ENCODE results near the gene ZNF790. TPM values are rescaled to one million over a fixed set of nuclear protein-coding genes. Genes with fewer than 3 reads are reported as not detected.

Gene ZNF790
- total and polyA plus RNA-seq, 2 of the 8 experiments (the other 6 are each of a cell fraction or from before 2014, with no cell fraction given) = 1.7 to 7.2 TPM

GRCh38 chr19:36819130-36819630, 19.0 kb downstream of the ZNF790 start:
- no peak overlapping the region for H3K4me2 ChIP-seq (ENCODE audit: insufficient read depth in 1 of 2, low read depth in 2 of 2, low read length in 2 of 2)
- no peak overlapping the region for H4K91ac ChIP-seq (replicated peaks; ENCODE audit: insufficient read length, low read length)
- H3K9ac ChIP-seq (replicated peaks in 1 of 4; ENCODE audit: extremely low read depth in 1 of 4, low read depth in 3 of 4, low read length in 3 of 4) = no peak overlapping the region
- WGBS, 2 experiments (ENCODE audit: extremely low coverage in 1 of 2, insufficient coverage in 1 of 2, insufficient read length in 1 of 2, insufficient replicate concordance in 2 of 2, low coverage in 1 of 2, low lambda C conversion rate in 2 of 2, missing lambda C conversion rate in 1 of 2) = 94% methylated on average over 7 of the region's 7 CpGs; no CpG with 5 or more reads in 1 of the 2 experiments
- no peak overlapping the region for H2BK12ac ChIP-seq (ENCODE audit: low read depth, low read length)
- no peaks in the 10 kb centered on the region for H3K79me2 ChIP-seq (ENCODE audit: control insufficient read depth in 1 of 2, insufficient read depth in 2 of 2, low read length in 2 of 2)
- POLR2A ChIA-PET (ENCODE audit: partially characterized antibody) = interaction anchor here (1.6 kb wide), 1 partner anchor 18 kb away, joined by 6 read pairs; the partner anchor contains the start of gene ZNF790
- H4K8ac ChIP-seq (ENCODE audit: extremely low read depth, insufficient read depth, low read length) = no peak overlapping the region
- no peak for TF ChIP-seq USF2 (IDR thresholded peaks at IDR 0.05; ENCODE audit: low read length)
- peak; percentile 99 for TF ChIP-seq ZNF274 (IDR thresholded peaks at IDR 0.05; ENCODE audit: borderline replicate concordance, extremely low read depth, low read length)
- no peak overlapping the region for H3K27ac ChIP-seq (ENCODE audit: low read depth, low read length)
- H3K27me3 ChIP-seq (replicated peaks in 1 of 4; ENCODE audit: control insufficient read depth in 3 of 4, extremely low read depth in 1 of 4, insufficient read depth in 3 of 4, low read length in 3 of 4) = no peaks in the 10 kb centered on the region
- H2BK120ac ChIP-seq (replicated peaks; ENCODE audit: low read depth, low read length) = no peak overlapping the region
- DNase-seq (ENCODE audit: low read depth in 1 of 2, low spot score in 2 of 2) (no peak), FAIRE-seq (no peak)
- no peak overlapping the region for H3K23ac ChIP-seq (ENCODE audit: insufficient read length)
- H3K36me3 ChIP-seq (ENCODE audit: control insufficient read depth in 2 of 4, insufficient read depth in 4 of 4, low read length in 3 of 4) = peaks cover 3 to 90% (median 38%) of the 10 kb centered on the region in 4 experiments; a peak in 7 of 8 replicates
- H2BK20ac ChIP-seq (ENCODE audit: low read length) = no peak overlapping the region
- H2AK5ac ChIP-seq (ENCODE audit: low read depth, low read length) = no peak overlapping the region
- no peak overlapping the region for H3K4ac ChIP-seq (replicated peaks; ENCODE audit: insufficient read length, low read depth, low read length)
- no peak overlapping the region for H2BK15ac ChIP-seq (ENCODE audit: low read length)
- H3K79me1 ChIP-seq (ENCODE audit: low read depth, low read length) = no peaks in the 10 kb centered on the region
- H2AFZ ChIP-seq (ENCODE audit: low read length) = no peak overlapping the region
- CTCF ChIA-PET (ENCODE audit: partially characterized antibody) = no interaction called here
- no peak overlapping the region for H3K14ac ChIP-seq (ENCODE audit: insufficient read length)
- H3K18ac ChIP-seq (ENCODE audit: extremely low read depth, low read length) = no peak overlapping the region
- peak overlapping the region in 1 of 4 experiments; percentile 27; a peak in 2 of 8 replicates for H3K4me3 ChIP-seq (ENCODE audit: extremely low read depth in 1 of 4, insufficient read depth in 2 of 4, low read depth in 3 of 4, low read length in 4 of 4)
- H2BK5ac ChIP-seq (ENCODE audit: low read depth, low read length) = no peak overlapping the region
- no peaks in the 10 kb centered on the region for H3K23me2 ChIP-seq (ENCODE audit: low read depth, low read length)
- H3K4me1 ChIP-seq (replicated peaks in 1 of 4; ENCODE audit: control insufficient read depth in 3 of 4, insufficient read depth in 4 of 4, low read length in 3 of 4) = no peaks in the 10 kb centered on the region
- no peaks in the 10 kb centered on the region for H4K20me1 ChIP-seq (replicated peaks in 1 of 2; ENCODE audit: control insufficient read depth in 1 of 2, insufficient read depth in 2 of 2, low read length in 2 of 2)
- no peak overlapping the region for H4K5ac ChIP-seq (ENCODE audit: insufficient read length, low read depth, low read length)
- no peak overlapping the region for H3K56ac ChIP-seq (replicated peaks; ENCODE audit: insufficient read length, low read depth, low read length)
- H3K9me3 ChIP-seq (ENCODE audit: insufficient read depth in 2 of 2, low read depth in 1 of 2, low read length in 1 of 2) = peaks cover 76 to 83% of the 10 kb centered on the region in 2 experiments

Measured in H1 (cell line).